Measurements from ENCODE around the gene CPA4. TPM values are rescaled to one million over a fixed set of nuclear protein-coding genes. Genes with fewer than 3 reads are reported as not detected.
"Not testable (repeated sequence)": the region's sequence is repeated elsewhere in the genome, so short reads cannot be mapped to it uniquely, and the experiment has no call there.

The CPA4 gene
- total RNA-seq, 2 experiments from 2014 or later, result not detected

DNA sequence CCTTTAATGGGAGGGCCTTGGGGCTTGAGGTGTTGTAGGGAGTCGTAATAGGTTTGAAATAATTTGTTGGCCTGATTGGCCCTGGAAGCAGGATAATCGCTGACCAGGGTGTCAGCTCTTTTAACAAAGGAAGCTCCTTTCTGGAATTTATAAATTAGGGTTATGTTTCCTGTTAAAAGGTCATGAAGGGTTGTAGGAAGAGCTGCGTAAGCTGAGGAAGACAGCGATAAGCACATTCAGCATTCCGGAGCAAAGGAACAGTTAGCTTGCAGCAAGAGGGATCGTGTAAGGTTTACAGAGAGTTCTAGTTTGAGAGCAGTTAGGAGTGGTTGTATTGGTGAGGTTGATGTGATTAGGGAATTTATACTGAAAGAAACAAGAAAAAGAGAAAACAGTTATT lies 21.3 kb downstream of the CPA4 start:
- intact Hi-C loops (cut with micrococcal nuclease; ENCODE audit: unreplicated experiment), result no loop called here
- H3K36me3 ChIP-seq (ENCODE audit: insufficient read depth, low read length), result no peaks in the 10 kb centered on the region
- DNase-seq (ENCODE audit: low spot score), result no peak
- H3K9me2 ChIP-seq (ENCODE audit: insufficient read depth, low read length), result no peaks in the 10 kb centered on the region
- H3K9me3 ChIP-seq (ENCODE audit: low read length), result no peaks in the 10 kb centered on the region
- no peak overlapping the region for H3K4me3 ChIP-seq (ENCODE audit: low read depth, low read length, poor library complexity, severe bottlenecking)
- TF ChIP-seq, protein P1, sequence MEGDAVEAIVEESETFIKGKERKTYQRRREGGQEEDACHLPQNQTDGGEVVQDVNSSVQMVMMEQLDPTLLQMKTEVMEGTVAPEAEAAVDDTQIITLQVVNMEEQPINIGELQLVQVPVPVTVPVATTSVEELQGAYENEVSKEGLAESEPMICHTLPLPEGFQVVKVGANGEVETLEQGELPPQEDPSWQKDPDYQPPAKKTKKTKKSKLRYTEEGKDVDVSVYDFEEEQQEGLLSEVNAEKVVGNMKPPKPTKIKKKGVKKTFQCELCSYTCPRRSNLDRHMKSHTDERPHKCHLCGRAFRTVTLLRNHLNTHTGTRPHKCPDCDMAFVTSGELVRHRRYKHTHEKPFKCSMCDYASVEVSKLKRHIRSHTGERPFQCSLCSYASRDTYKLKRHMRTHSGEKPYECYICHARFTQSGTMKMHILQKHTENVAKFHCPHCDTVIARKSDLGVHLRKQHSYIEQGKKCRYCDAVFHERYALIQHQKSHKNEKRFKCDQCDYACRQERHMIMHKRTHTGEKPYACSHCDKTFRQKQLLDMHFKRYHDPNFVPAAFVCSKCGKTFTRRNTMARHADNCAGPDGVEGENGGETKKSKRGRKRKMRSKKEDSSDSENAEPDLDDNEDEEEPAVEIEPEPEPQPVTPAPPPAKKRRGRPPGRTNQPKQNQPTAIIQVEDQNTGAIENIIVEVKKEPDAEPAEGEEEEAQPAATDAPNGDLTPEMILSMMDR (conservative IDR thresholded peaks at IDR 0.05; ENCODE audit: low read length), result no peak
- TF ChIP-seq EZH2phosphoT487 (IDR thresholded peaks at IDR 0.05; ENCODE audit: borderline replicate concordance, low read depth, low read length), result no peak
- ChIA-PET POLR2A (no interaction called here), CTCF (ENCODE audit: unreplicated experiment) (no interaction called here)
- H3K27ac ChIP-seq (ENCODE audit: low read depth, low read length, poor library complexity, severe bottlenecking), result no peak overlapping the region
- H2AFZ ChIP-seq (ENCODE audit: low read length), result no peak overlapping the region
- H3K79me2 ChIP-seq (ENCODE audit: insufficient read depth, low read depth, low read length), result no peaks in the 10 kb centered on the region
- BruUV-seq (replicated peaks), result no TSS peak
- no peaks in the 10 kb centered on the region for H3K4me1 ChIP-seq (ENCODE audit: insufficient read depth, low read length, poor library complexity, severe bottlenecking)
- no peaks in the 10 kb centered on the region for H4K20me1 ChIP-seq (ENCODE audit: insufficient read depth, low read length)
- H3K4me2 ChIP-seq (ENCODE audit: low read length), result no peak overlapping the region

DNA sequence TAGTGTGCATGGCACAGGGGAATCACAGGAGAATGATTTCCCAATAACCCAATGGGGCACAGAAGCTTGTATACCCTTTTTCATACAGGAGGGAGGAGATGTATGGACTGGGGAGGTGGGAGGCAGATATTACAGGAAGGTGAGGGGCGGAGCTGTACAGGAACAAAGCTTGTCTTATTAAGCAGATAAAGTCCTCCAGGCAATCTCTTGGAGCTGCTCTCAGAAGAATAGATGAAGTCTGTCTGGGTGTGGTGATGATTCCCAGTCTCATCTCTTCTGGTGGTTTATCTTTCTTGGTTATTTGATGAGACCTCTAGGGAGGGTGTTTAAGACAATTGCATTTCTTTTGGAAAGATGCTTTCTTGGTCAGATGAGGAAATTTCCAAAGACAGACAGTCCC lies 26.6 kb downstream of the CPA4 start:
- ChIA-PET CTCF (ENCODE audit: unreplicated experiment) (no interaction called here), POLR2A (no interaction called here)
- no peak for DNase-seq (ENCODE audit: low spot score)
- Histone ChIP-seq H3K4me3 (ENCODE audit: low read depth, low read length, poor library complexity, severe bottlenecking) (no peak overlapping the region), H3K4me1 (ENCODE audit: insufficient read depth, low read length, poor library complexity, severe bottlenecking) (no peaks in the 10 kb centered on the region), H2AFZ (ENCODE audit: low read length) (no peak overlapping the region), H3K36me3 (ENCODE audit: insufficient read depth, low read length) (no peaks in the 10 kb centered on the region), H3K79me2 (ENCODE audit: insufficient read depth, low read depth, low read length) (no peaks in the 10 kb centered on the region), H3K9me2 (ENCODE audit: insufficient read depth, low read length) (no peaks in the 10 kb centered on the region), H4K20me1 (ENCODE audit: insufficient read depth, low read length) (no peaks in the 10 kb centered on the region), H3K27ac (ENCODE audit: low read depth, low read length, poor library complexity, severe bottlenecking) (no peak overlapping the region), H3K9me3 (ENCODE audit: low read length) (no peaks in the 10 kb centered on the region), H3K4me2 (ENCODE audit: low read length) (no peak overlapping the region)
- TF ChIP-seq EZH2phosphoT487 (IDR thresholded peaks at IDR 0.05; ENCODE audit: borderline replicate concordance, low read depth, low read length), result no peak
- TF ChIP-seq, protein P1 (conservative IDR thresholded peaks at IDR 0.05; ENCODE audit: low read length), result no peak
- BruUV-seq (replicated peaks), result no TSS peak
- intact Hi-C loops (cut with micrococcal nuclease; ENCODE audit: unreplicated experiment), result no loop called here

DNA sequence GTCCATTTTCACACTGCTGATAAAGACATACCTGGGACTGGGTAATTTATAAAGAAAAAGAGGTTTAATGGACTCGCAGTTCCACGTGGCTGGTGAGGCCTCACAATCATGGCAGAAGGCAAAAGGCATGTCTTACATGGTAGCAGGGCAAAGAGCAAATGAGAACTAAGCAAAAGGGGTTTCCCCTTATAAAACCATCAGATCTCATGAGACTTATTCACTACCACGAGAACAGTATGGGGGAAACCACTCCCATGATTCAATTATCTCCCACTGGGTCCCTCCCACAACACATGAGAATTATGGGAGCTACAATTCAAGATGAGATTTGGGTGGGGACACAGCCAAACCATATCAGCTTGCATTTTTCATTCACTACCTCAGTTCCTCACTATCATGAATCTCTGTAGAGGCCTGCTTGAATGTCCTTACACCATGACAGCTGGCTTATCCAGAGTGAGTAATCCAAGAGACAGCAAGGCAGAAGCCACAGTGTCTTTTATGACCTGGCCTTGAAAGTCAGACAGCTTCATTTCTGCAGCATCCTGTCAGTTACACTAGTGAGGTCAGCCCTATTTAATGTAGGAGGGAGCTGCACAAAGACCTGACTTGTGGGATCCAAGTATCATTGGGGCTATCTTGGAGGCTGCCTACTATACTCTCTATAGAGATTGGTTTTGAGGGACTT lies 28.7 kb downstream of the CPA4 start:
- H3K4me3 ChIP-seq (ENCODE audit: low read depth, low read length, poor library complexity, severe bottlenecking); H3K4me1 ChIP-seq (ENCODE audit: insufficient read depth, low read length, poor library complexity, severe bottlenecking); intact Hi-C loops (cut with micrococcal nuclease; ENCODE audit: unreplicated experiment); DNase-seq (ENCODE audit: low spot score); H3K9me3 ChIP-seq (ENCODE audit: low read length); H3K79me2 ChIP-seq (ENCODE audit: insufficient read depth, low read depth, low read length); H3K27ac ChIP-seq (ENCODE audit: low read depth, low read length, poor library complexity, severe bottlenecking); POLR2A ChIA-PET; BruUV-seq (replicated peaks); H2AFZ ChIP-seq (ENCODE audit: low read length); H4K20me1 ChIP-seq (ENCODE audit: insufficient read depth, low read length); H3K4me2 ChIP-seq (ENCODE audit: low read length); H3K36me3 ChIP-seq (ENCODE audit: insufficient read depth, low read length); H3K9me2 ChIP-seq (ENCODE audit: insufficient read depth, low read length): not testable (repeated sequence)
- CTCF ChIA-PET (ENCODE audit: unreplicated experiment), result interaction anchor here (0.6 kb wide), 1 partner anchor 431 kb away, joined by 3 read pairs; no protein-coding TSS in a partner anchor
